ENCODE results near the gene CNTN4. TPM values are rescaled to one million over a fixed set of nuclear protein-coding genes. Genes with fewer than 3 reads are reported as not detected.

CNTN4 gene
- total RNA-seq, 1 donor from 2014 or later, result 0.12 TPM

DNA sequence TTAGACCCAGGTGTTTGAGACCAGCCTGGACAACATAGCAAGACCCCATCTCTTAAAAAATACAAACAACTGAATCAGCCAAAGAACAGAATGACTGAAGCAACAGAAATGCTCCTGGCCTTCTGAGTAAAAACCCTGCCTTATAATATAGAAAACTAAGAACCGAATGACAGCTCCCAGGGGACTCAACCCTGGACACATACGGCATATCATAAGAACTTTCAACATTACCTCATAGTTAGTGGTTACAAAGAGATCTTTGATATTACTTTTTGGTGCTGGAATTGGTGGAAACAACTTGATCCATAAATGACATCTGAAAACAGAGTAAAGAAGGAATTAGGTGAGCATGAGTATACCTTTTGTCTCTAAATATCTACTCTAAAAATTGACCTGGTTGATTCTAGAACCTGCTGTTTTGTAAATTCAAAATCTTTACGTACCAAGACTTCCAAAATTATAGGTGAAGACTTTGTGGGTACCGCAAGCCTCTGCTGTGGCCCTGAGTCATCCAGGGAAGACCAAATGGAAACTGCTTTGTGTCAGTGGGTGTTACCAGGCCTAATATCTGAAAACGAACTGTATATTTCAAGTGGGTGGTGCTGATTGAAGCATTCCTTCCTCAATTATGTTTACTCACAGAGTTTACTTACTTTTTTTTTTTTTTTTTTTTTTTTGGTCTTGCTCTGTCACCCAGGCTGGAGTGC is 976.0 kb downstream of the CNTN4 start:
- no peak for DNase-seq (ENCODE audit: extremely low read depth, low read depth, low spot score)

DNA sequence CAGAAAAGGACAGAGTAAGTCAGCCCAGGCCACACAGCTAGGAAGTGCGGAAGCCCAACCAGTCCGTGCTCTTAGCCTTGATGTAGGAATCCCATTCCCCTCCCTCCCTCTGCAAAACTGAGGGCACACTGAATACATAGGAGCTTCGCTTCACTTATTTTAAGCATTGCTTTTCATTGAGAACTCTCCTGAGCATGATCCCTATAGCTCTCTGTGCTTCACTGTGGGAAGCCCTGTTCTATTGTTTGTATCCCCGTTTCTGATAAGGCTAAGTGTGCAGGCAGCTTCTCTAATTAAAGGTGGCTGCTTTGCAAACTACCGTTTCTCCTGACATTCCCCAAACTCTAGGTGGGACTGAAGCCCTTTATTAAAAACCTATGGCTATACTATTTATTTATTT is 981.6 kb downstream of the CNTN4 start:
- DNase-seq (ENCODE audit: extremely low read depth, low read depth, low spot score), result no peak

- DNase-seq (ENCODE audit: extremely low read depth, low read depth, low spot score), result no peak
These were observed 982.9 kb downstream of the CNTN4 start for GRCh38 chr3:3081381-3082233.

GRCh38 chr3:3082234-3082924 is 983.7 kb downstream of the CNTN4 start:
- DNase-seq (ENCODE audit: extremely low read depth, low read depth, low spot score), result no peak

GRCh38 chr3:3084890-3085289 is 986.2 kb downstream of the CNTN4 start:
- no peak for DNase-seq (ENCODE audit: extremely low read depth, low read depth, low spot score)

DNA sequence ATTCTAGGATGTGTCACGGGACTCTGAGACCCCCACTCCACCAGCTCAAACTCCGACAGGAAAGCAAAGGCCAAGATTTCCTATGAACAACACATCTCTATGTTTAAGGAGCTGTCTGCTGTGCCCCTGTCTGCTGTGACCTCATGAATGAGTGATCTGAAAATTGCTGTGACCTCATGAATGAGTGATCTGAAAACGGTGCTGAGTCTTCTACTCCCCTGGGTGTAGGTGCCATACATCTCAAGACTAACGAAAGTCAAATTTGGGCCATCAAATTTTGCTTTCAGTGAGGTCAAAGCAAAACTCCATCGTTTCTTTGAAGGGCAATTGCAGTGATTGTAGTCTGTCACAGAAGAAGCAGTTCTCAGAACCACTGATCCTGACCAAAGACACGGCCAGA is 987.1 kb downstream of the CNTN4 start:
- DNase-seq (ENCODE audit: extremely low read depth, low read depth, low spot score), result no peak

DNA sequence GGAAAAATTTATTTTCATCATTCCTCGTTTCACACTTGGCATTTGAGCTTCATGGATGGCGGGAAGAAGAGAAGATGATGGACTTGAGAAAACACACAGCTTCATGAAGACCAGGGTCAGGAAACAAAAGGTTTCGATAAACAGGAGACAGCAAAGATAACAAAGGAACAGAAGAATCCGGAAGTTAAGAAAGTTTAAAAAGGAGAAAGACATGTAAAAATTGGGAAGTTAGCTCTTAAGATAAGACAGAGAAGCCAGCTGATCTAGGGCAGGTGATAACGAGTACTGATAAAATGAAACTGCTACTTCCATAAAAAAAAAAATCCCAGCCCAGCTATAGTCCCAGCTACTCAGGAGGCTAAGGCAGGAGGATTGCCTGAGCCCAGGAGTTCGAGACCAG is 987.6 kb downstream of the CNTN4 start:
- DNase-seq (ENCODE audit: extremely low read depth, low read depth, low spot score), result no peak

- no peak for DNase-seq (ENCODE audit: extremely low read depth, low read depth, low spot score)
These were observed 988.6 kb downstream of the CNTN4 start for GRCh38 chr3:3087279-3087678.

DNA sequence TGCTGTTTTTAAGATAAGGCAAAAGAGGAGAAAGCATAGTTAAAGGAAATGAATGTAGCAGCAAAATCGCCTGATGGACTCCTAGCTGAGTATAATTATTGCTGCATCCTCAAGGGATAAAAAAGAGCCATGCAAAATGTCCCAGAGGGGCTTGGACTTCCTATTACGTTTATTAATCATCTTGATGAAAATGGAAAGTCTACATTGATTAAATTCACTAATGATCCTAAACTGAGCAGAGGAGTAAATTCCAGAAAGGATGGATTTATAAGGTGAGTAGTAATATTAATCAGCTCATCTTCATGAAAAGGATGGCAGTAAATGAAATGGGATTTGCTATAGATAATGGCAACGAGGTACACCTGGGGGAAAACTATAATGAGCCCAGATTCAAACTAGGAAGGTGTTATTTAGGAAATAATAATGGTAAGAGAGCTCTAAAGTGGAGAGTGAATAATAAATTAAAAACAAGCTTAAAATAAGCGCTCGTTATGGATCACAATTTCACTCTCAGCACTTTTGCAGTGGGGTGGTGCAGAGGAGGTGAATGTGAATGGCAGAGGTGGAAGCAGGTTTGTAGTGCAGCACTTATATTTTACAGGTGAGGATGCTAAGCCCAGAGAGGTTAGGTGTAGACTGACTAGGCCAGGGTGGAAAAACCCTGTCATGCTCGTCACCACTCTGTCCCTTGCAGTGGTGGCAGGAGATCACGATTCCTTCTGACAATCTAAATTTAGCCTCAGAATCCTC is 989.2 kb downstream of the CNTN4 start:
- DNase-seq (ENCODE audit: extremely low read depth, low read depth, low spot score), result no peak

DNA sequence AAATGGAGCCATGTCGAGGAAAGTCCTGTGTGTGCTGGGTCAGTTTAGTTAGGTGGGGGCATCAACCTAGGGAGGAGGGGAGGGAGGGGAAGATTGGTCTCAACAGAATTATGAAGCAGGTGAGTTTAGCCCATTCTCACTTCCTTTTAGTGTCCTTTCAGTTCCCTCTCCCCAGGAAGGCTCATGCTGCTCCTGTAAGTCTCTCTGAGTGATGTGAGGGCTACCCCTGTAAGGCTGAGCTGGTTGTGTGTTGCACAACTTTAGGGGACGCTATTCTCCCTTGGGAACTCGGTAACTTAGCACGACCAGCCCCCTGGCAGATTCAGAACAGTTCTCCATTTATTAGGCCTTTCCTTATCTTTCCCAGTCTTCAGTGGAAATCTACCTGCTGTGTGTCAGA is 990.4 kb downstream of the CNTN4 start:
- no peak for DNase-seq (ENCODE audit: extremely low read depth, low read depth, low spot score)

- DNase-seq (ENCODE audit: extremely low read depth, low read depth, low spot score), result no peak
These were observed 999.3 kb downstream of the CNTN4 start for GRCh38 chr3:3097958-3098357.

DNA sequence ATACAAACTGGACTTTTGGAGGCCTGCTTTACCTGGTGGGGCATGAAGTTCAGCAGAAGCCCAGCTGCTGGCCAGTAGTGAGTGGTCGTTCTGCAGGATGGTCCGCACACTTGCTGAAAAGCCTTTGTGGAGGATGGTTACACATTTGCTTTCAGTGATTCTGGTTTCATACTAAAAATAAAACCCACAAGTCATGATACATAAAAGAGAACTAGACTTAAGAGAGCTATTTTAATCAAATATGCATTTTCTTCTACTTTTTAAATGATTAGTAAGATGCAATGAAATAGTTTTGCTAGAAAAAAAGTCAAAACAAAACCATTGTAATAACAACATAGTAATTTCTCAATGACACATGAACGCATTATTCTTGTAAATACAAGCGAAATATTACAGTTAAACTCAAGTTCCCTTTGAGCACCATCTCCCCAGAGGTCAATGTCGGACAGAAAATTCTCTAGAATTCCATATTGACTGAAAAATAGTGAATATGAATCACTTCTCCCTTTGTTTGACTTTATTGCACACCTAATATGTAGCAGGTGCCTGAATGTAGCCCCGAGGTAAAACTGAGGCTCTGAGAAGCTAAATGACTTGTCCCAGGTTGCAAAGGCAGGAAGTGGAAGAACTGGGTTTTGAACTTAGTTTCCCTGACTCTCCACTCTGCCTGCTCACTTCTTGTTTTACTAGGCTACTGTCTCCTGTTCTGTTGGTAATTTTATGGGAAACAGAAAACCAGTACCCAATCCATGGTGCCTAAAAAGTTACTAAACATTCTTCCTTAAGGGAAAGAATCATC is 1003.2 kb downstream of the CNTN4 start:
- DNase-seq (ENCODE audit: extremely low read depth, low read depth, low spot score), result no peak

GRCh38 chr3:3102751-3103150 is 1004.1 kb downstream of the CNTN4 start:
- no peak for DNase-seq (ENCODE audit: extremely low read depth, low read depth, low spot score)

- DNase-seq (ENCODE audit: extremely low read depth, low read depth, low spot score), result no peak
These were observed 1006.6 kb downstream of the CNTN4 start for GRCh38 chr3:3105246-3105645.

DNA sequence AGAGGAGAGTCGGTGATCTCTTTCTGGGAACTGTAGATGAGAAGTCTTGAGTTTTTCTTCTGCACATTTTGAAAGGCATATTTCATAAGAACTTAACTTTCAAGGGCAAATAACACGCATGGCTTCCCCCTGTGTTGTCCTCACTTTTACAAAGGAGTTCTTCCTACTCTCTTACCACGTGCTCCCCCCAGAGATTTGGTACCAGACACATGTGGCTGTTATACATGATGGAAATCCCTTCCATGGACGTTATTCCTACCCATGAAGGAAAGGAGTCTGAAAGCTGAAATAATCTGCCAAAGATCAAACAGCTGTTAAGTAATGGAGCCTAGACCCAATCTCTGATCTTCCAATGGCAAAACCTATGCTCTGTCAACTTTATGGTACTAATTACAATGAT is 1007.1 kb downstream of the CNTN4 start:
- no peak for DNase-seq (ENCODE audit: extremely low read depth, low read depth, low spot score)

GRCh38 chr3:3107181-3107580 is 1008.5 kb downstream of the CNTN4 start:
- DNase-seq (ENCODE audit: extremely low read depth, low read depth, low spot score), result no peak

Measured in glomerular endothelial cell (primary cell).